Activated CD4-positive, alpha-beta T cell treated with anti-CD3 and anti-CD28 coated beads, Interleukin-2, Interleukin-6, amounts not matched to agents 100 ng/mL and 50 ng/mL, durations not matched to agents 16 hours and 8 hours (primary cell): ENCODE results near the gene TOR2A.

Source experiments
- DNase-seq: peaks from one replicate; pipeline ENCODE4 v3.0.0-alpha.2; 2020

Gene TOR2A

GRCh38 chr9:127717766-127718165 is 17.3 kb downstream of the TOR2A start:
- DNase-seq = no peak

- DNase-seq = no peak
These were observed 18.7 kb downstream of the TOR2A start for GRCh38 chr9:127716412-127716811.

GRCh38 chr9:127715470-127716337 is 19.4 kb downstream of the TOR2A start, which contains the start of the genes PTRH1 and TTC16:
Gene PTRH1, minus strand, starts transcription at chr9:127715663. Its CDS starts 24 bp downstream, at chr9:127715639.
Gene TTC16, plus strand, starts transcription at chr9:127716079. Its CDS starts 67 bp downstream, at chr9:127716146.
- peak; percentile 98 for DNase-seq

- DNase-seq = peak; percentile 23
These were observed 20.1 kb downstream of the TOR2A start for GRCh38 chr9:127714951-127715469.

- DNase-seq = no peak
These were observed 20.9 kb downstream of the TOR2A start for GRCh38 chr9:127714020-127714750.

GRCh38 chr9:127712867-127713266 is 22.2 kb downstream of the TOR2A start:
- DNase-seq = no peak

- DNase-seq = no peak
These were observed 22.7 kb downstream of the TOR2A start for GRCh38 chr9:127712371-127712770.

- DNase-seq = no peak
These were observed 23.2 kb downstream of the TOR2A start for GRCh38 chr9:127711831-127712274.

GRCh38 chr9:127711226-127711701 is 23.8 kb downstream of the TOR2A start:
- DNase-seq = peak; percentile 24

- no peak for DNase-seq
These were observed 24.8 kb downstream of the TOR2A start for GRCh38 chr9:127710204-127710783.

- DNase-seq = no peak
These were observed 26.0 kb downstream of the TOR2A start for GRCh38 chr9:127708952-127709587.

- DNase-seq = peak; percentile 43
These were observed 27.3 kb downstream of the TOR2A start for GRCh38 chr9:127707766-127708165.

- no peak for DNase-seq
These were observed 28.3 kb downstream of the TOR2A start, which contains the start of gene CFAP157 for GRCh38 chr9:127706836-127707241. Gene CFAP157, plus strand, starts transcription at chr9:127706988. Its CDS starts 44 bp downstream, at chr9:127707032.

GRCh38 chr9:127705577-127706379 is 29.3 kb downstream of the TOR2A start:
- DNase-seq = no peak

GRCh38 chr9:127703289-127703946 is 31.7 kb downstream of the TOR2A start:
- DNase-seq = no peak

- no peak for DNase-seq
These were observed 34.4 kb downstream of the TOR2A start for GRCh38 chr9:127700594-127701255.

GRCh38 chr9:127700140-127700539 is 35.0 kb downstream of the TOR2A start:
- DNase-seq = no peak

- DNase-seq = peak; percentile 93
These were observed 36.0 kb downstream of the TOR2A start for GRCh38 chr9:127698985-127699670.

GRCh38 chr9:127698386-127698785 is 36.7 kb downstream of the TOR2A start:
- no peak for DNase-seq

- DNase-seq = no peak
These were observed 37.5 kb downstream of the TOR2A start for GRCh38 chr9:127697575-127697974.
